Mesothelial cell of epicardium (in vitro differentiated cells): ENCODE measurements around the gene NUMBL. TPM values are rescaled to one million over a fixed set of nuclear protein-coding genes. Genes with fewer than 3 reads are reported as not detected.

ENCODE experiments used
- DNase-seq, 2 experiments: peaks; one replicate each; pipeline ENCODE4 v3.0.0; 2021; ENCODE audit warnings: low spot score in 2 of 2; ENCODE audit not compliant: unreplicated experiment in 2 of 2
- H3K27ac Mint-ChIP-seq: 2 replicates; pipeline ENCODE4 v1.8.0; 2021; ENCODE audit warnings: mixed read lengths
- H3K27me3 Mint-ChIP-seq: 2 replicates; pipeline ENCODE4 v1.8.0; 2021; ENCODE audit warnings: low read depth, mixed read lengths
- H3K36me3 Mint-ChIP-seq: 2 replicates; pipeline ENCODE4 v1.8.0; 2021; ENCODE audit warnings: mixed read lengths
- H3K4me1 Mint-ChIP-seq: 2 replicates; pipeline ENCODE4 v1.8.0; 2021; ENCODE audit warnings: mixed read lengths
- H3K4me3 Mint-ChIP-seq: 2 replicates; pipeline ENCODE4 v1.8.0; 2021; ENCODE audit warnings: mild to moderate bottlenecking, moderate library complexity, mixed read lengths
- H3K9me3 Mint-ChIP-seq: 2 replicates; pipeline ENCODE4 v1.8.0; 2021; ENCODE audit warnings: mixed read lengths
- CTCF ChIP-seq: fragments of 200-600 bp; sonication (generic); IDR thresholded peaks from one replicate; pipeline ENCODE4 v1.5.0; 2021; ENCODE audit warnings: antibody characterized with exemption; ENCODE audit not compliant: unreplicated experiment
- total RNA-seq: library from RNA; stranded (reverse); gene quantifications from 3 replicates; pipeline ENCODE4 v1.2.1, GENCODE V29; 2021

Gene NUMBL
- total RNA-seq, 1 donor from 2014 or later: 42.5 TPM

DNA sequence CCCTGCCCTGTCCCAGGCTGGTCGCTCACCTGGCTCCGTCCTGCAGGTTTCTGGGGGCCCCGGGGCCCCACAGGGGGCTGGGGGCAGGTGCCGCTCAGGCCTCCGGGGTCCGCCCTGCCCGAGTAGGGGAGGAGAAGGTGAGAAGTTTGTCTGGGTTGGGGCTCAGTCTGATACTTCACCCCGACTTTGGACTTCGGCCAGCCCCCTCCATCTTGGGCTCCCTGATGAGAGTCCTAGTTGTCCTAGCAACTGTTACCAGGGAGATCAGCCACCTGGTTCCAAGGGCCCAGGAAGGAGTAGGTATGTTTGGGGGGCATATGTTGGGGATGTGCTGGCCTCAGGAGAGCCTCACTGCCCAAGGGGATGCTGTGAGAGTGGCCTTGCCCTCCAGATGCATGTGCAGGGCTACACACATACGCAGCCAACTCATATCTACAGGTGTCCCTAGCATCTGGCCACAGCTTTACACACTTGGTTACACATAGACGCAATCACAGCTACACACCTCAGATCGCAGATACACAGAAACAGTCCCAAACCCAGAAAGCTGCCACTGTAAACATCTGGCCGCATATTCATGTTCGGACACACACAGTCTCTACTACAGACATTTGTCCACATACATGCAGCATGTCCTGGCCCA is 3.4 kb downstream of the NUMBL start:
- no peak for DNase-seq
- Mint-ChIP-seq H3K27me3 (no peaks in the 10 kb centered on the region), H3K27ac (no peak overlapping the region), H3K9me3 (no peaks in the 10 kb centered on the region), H3K36me3 (peaks cover 18% of the 10 kb centered on the region), H3K4me3 (no peak overlapping the region), H3K4me1 (peaks cover 3% of the 10 kb centered on the region)
- no peak for TF ChIP-seq CTCF

DNA sequence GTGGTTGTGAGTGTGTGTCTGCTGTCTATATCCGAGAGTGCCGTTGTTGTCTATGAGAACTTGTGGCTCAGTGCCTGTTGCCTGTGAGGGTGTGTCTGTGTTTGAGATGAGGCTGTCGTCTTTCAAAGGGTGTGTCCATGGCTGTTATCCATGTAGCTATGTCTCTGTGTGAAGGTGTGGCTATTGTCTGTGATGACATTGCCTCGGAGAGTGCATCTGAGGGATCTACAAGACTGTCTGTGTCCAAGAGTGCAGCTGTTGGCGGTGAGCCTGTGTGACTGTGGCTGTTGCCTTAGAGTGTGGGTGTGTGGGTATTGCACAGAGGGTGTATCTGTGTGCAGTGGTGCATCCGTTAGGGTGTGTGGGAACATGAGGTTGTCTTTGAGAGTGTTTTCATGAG is 4.9 kb downstream of the NUMBL start:
- no peak for TF ChIP-seq CTCF
- Mint-ChIP-seq H3K27me3 (no peaks in the 10 kb centered on the region), H3K9me3 (no peaks in the 10 kb centered on the region), H3K27ac (no peak overlapping the region), H3K4me3 (no peak overlapping the region), H3K36me3 (peaks cover 24% of the 10 kb centered on the region), H3K4me1 (no peaks in the 10 kb centered on the region)
- DNase-seq: no peak

- Mint-ChIP-seq H3K27ac (no peak overlapping the region), H3K9me3 (no peaks in the 10 kb centered on the region), H3K4me1 (no peaks in the 10 kb centered on the region), H3K36me3 (peaks cover 24% of the 10 kb centered on the region), H3K4me3 (no peak overlapping the region), H3K27me3 (no peaks in the 10 kb centered on the region)
- no peak for TF ChIP-seq CTCF
- no peak for DNase-seq
Measured at GRCh38 chr19:40685016-40685526, 5.4 kb downstream of the NUMBL start.

GRCh38 chr19:40684280-40684679 is 6.2 kb downstream of the NUMBL start:
- no peaks in the 10 kb centered on the region for H3K27me3 Mint-ChIP-seq
- peaks cover 27% of the 10 kb centered on the region for H3K36me3 Mint-ChIP-seq
- no peak for DNase-seq
- no peaks in the 10 kb centered on the region for H3K9me3 Mint-ChIP-seq
- no peaks in the 10 kb centered on the region for H3K4me1 Mint-ChIP-seq
- H3K4me3 Mint-ChIP-seq: no peak overlapping the region
- H3K27ac Mint-ChIP-seq: no peak overlapping the region
- TF ChIP-seq CTCF: no peak

DNA sequence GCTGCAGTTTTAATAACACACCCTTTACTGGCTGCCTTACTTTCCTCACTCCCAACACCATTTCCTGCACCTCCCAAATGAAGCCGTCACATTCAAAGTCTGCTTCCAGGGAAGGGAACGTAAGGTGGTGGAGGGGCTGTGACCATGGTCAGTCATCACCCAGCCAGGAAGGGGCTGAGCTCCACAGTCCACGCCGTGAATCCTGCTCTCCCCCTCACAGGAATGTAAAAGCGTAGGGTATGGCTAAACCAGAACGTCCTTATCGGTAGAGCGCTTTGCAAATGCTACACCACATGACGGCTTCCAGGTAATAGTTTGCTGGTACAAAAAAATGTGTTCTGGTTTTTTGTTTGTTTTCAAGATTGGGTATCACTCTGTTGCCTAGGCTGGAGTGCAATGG is 7.0 kb downstream of the NUMBL start:
- no peak overlapping the region for H3K27ac Mint-ChIP-seq
- H3K9me3 Mint-ChIP-seq: no peaks in the 10 kb centered on the region
- H3K4me1 Mint-ChIP-seq: no peaks in the 10 kb centered on the region
- no peaks in the 10 kb centered on the region for H3K27me3 Mint-ChIP-seq
- H3K36me3 Mint-ChIP-seq: peaks cover 30% of the 10 kb centered on the region
- TF ChIP-seq CTCF: no peak
- no peak for DNase-seq
- H3K4me3 Mint-ChIP-seq: no peak overlapping the region

GRCh38 chr19:40682431-40682964 is 8.0 kb downstream of the NUMBL start:
- Mint-ChIP-seq H3K27me3 (no peaks in the 10 kb centered on the region), H3K36me3 (peaks cover 39% of the 10 kb centered on the region), H3K27ac (no peak overlapping the region), H3K9me3 (no peaks in the 10 kb centered on the region), H3K4me1 (no peaks in the 10 kb centered on the region), H3K4me3 (no peak overlapping the region)
- no peak for DNase-seq
- no peak for TF ChIP-seq CTCF
